ENCODE results near the gene DMAP1.

DMAP1 gene

DNA sequence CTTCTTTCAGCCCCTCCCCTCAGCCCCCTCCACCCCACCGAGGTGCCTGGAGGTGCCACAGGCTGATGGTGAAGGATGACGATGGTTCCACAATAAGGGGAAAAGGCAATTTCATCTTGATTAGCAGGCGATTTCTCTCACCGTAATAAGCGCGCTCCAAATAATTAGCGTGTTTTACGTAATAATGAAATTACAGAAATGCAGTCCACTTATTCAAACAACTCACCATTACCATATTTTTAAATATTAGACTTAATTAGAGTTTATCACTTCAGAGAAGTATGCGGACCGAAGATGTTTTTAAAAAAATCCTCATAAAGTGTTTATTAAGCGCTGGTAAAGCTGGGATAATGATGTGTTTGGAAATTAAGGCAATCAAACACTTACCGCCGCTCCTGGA is 14.9 kb downstream of the DMAP1 start:
- no peak for DNase-seq
- Histone ChIP-seq H3K36me3 (replicated peaks; ENCODE audit: insufficient read depth, low read length) (no peaks in the 10 kb centered on the region), H3F3A (ENCODE audit: insufficient read depth, low read length) (no peaks in the 10 kb centered on the region), H3K27ac (ENCODE audit: low read length) (no peak overlapping the region), H3K9me2 (replicated peaks; ENCODE audit: insufficient read depth, low read length) (no peaks in the 10 kb centered on the region), H3K4me1 (ENCODE audit: low read length) (no peaks in the 10 kb centered on the region), H3K4me2 (ENCODE audit: low read depth, low read length) (no peak overlapping the region), H4K20me1 (ENCODE audit: insufficient read depth, low read length) (no peaks in the 10 kb centered on the region), H3K9me3 (replicated peaks; ENCODE audit: insufficient read depth, low read length) (no peaks in the 10 kb centered on the region), H3K79me2 (ENCODE audit: low read length) (no peaks in the 10 kb centered on the region), H2AFZ (ENCODE audit: low read length) (no peak overlapping the region), H3K9ac (ENCODE audit: low read length) (no peak overlapping the region), H3K4me3 (ENCODE audit: low read length) (no peak overlapping the region), H3K27me3 (replicated peaks; ENCODE audit: insufficient read depth, low read length) (no peaks in the 10 kb centered on the region)
- no peak for TF ChIP-seq EZH2 (optimal IDR thresholded peaks at IDR 0.05; ENCODE audit: low read depth, low read length)
- TF ChIP-seq, protein P1, sequence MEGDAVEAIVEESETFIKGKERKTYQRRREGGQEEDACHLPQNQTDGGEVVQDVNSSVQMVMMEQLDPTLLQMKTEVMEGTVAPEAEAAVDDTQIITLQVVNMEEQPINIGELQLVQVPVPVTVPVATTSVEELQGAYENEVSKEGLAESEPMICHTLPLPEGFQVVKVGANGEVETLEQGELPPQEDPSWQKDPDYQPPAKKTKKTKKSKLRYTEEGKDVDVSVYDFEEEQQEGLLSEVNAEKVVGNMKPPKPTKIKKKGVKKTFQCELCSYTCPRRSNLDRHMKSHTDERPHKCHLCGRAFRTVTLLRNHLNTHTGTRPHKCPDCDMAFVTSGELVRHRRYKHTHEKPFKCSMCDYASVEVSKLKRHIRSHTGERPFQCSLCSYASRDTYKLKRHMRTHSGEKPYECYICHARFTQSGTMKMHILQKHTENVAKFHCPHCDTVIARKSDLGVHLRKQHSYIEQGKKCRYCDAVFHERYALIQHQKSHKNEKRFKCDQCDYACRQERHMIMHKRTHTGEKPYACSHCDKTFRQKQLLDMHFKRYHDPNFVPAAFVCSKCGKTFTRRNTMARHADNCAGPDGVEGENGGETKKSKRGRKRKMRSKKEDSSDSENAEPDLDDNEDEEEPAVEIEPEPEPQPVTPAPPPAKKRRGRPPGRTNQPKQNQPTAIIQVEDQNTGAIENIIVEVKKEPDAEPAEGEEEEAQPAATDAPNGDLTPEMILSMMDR (IDR thresholded peaks at IDR 0.05; ENCODE audit: low read length) = no peak
- no peak for TF ChIP-seq EZH2phosphoT487 (IDR thresholded peaks at IDR 0.05; ENCODE audit: low read length)

DNA sequence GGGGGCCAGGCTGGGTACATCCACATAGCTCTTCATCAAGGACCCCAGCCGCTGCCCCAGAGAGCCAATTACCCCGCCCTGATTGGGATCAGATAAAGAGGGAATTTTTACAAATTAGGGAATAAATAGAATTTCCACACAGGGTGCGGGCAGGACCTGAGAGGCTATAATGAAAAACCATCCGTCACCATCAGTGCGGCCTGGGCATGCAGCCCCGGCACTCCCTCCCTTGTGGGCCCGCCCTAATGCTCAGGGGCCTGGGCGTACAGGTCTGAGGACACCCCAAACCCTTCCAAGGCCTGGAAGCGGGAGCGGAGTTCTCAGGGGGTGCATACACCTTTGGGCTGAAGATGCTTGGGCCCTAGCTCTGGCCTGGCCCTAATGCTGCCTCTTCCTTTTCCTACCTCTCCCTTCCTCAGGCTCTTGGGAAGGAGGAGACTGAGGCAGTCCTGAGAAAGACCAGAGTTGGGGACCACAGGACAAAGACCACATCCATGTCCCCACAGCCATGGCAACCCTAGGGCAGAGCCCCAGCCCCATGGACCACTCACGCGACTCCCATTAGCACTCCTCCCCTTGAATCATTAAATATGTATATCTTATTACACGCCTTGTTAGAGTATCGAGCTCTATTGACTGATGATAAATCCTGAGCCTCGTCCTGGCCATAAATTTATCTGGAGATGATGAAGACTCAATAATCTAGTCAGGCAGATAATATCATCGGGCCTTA is 16.3 kb downstream of the DMAP1 start:
- Histone ChIP-seq H3K79me2 (ENCODE audit: low read length) (no peaks in the 10 kb centered on the region), H3K27me3 (replicated peaks; ENCODE audit: insufficient read depth, low read length) (no peaks in the 10 kb centered on the region), H3K9ac (ENCODE audit: low read length) (no peak overlapping the region), H3K36me3 (replicated peaks; ENCODE audit: insufficient read depth, low read length) (no peaks in the 10 kb centered on the region), H3F3A (ENCODE audit: insufficient read depth, low read length) (no peaks in the 10 kb centered on the region), H3K9me2 (replicated peaks; ENCODE audit: insufficient read depth, low read length) (no peaks in the 10 kb centered on the region), H2AFZ (ENCODE audit: low read length) (no peak overlapping the region), H3K4me3 (ENCODE audit: low read length) (no peak overlapping the region), H3K9me3 (replicated peaks; ENCODE audit: insufficient read depth, low read length) (no peaks in the 10 kb centered on the region), H3K4me2 (ENCODE audit: low read depth, low read length) (no peak overlapping the region), H3K27ac (ENCODE audit: low read length) (no peak overlapping the region), H4K20me1 (ENCODE audit: insufficient read depth, low read length) (no peaks in the 10 kb centered on the region), H3K4me1 (ENCODE audit: low read length) (no peaks in the 10 kb centered on the region)
- TF ChIP-seq EZH2 (optimal IDR thresholded peaks at IDR 0.05; ENCODE audit: low read depth, low read length) = no peak
- TF ChIP-seq, protein P1 (IDR thresholded peaks at IDR 0.05; ENCODE audit: low read length) = no peak
- no peak for TF ChIP-seq EZH2phosphoT487 (IDR thresholded peaks at IDR 0.05; ENCODE audit: low read length)
- DNase-seq = no peak

DNA sequence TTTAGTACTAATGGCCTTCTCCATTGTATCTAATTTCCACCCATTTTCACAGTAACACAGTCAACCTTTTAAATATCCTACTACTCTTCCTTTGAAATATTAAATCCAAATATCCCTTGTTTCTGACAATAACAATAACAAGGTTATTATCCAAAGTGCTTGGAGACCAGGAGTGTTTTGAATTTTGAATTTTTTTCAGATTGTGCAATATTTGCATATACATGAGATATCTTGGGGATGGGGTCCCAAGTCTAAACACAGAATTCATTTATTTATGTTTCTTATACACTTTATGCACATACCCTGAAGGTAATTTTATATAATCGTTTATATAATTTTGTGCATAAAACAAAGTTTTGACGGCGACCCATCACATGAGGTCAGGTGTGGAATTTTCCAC is 17.5 kb downstream of the DMAP1 start:
- Histone ChIP-seq H3K9ac (ENCODE audit: low read length) (no peak overlapping the region), H3K79me2 (ENCODE audit: low read length) (no peaks in the 10 kb centered on the region), H3K4me1 (ENCODE audit: low read length) (no peaks in the 10 kb centered on the region), H3K4me2 (ENCODE audit: low read depth, low read length) (no peak overlapping the region), H3K4me3 (ENCODE audit: low read length) (no peak overlapping the region), H3F3A (ENCODE audit: insufficient read depth, low read length) (no peaks in the 10 kb centered on the region), H3K9me2 (replicated peaks; ENCODE audit: insufficient read depth, low read length) (no peaks in the 10 kb centered on the region), H3K36me3 (replicated peaks; ENCODE audit: insufficient read depth, low read length) (no peaks in the 10 kb centered on the region), H3K27me3 (replicated peaks; ENCODE audit: insufficient read depth, low read length) (no peaks in the 10 kb centered on the region), H2AFZ (ENCODE audit: low read length) (no peak overlapping the region), H3K9me3 (replicated peaks; ENCODE audit: insufficient read depth, low read length) (no peaks in the 10 kb centered on the region), H3K27ac (ENCODE audit: low read length) (no peak overlapping the region), H4K20me1 (ENCODE audit: insufficient read depth, low read length) (no peaks in the 10 kb centered on the region)
- no peak for TF ChIP-seq EZH2phosphoT487 (IDR thresholded peaks at IDR 0.05; ENCODE audit: low read length)
- DNase-seq = no peak

DNA sequence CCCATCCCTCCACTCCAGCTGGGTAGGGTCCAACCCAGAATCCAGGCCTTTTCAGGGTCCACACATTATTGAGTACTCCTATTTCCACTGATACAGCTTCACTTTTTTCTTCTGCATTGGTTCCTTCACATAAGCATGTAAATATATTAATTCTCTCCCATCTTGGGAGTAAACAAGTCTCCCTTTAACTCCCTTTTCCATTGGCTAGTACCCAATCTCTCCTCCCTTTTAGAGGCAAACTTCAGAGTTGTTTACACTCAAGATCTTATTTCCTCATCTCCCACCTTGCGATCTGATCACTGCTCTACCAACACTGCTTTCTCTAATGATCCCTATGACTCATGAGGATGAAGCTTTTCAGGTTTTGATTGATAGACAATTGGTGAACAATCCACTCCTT is 20.3 kb downstream of the DMAP1 start:
- H3K4me1 ChIP-seq (ENCODE audit: low read length) = no peaks in the 10 kb centered on the region
- H3F3A ChIP-seq (ENCODE audit: insufficient read depth, low read length) = no peaks in the 10 kb centered on the region
- DNase-seq = no peak
- no peaks in the 10 kb centered on the region for H3K27me3 ChIP-seq (replicated peaks; ENCODE audit: insufficient read depth, low read length)
- H3K36me3 ChIP-seq (replicated peaks; ENCODE audit: insufficient read depth, low read length) = no peaks in the 10 kb centered on the region
- no peaks in the 10 kb centered on the region for H3K9me2 ChIP-seq (replicated peaks; ENCODE audit: insufficient read depth, low read length)
- no peaks in the 10 kb centered on the region for H4K20me1 ChIP-seq (ENCODE audit: insufficient read depth, low read length)
- no peak overlapping the region for H3K4me3 ChIP-seq (ENCODE audit: low read length)
- TF ChIP-seq, protein P1 (IDR thresholded peaks at IDR 0.05; ENCODE audit: low read length) = no peak
- TF ChIP-seq EZH2phosphoT487 (IDR thresholded peaks at IDR 0.05; ENCODE audit: low read length) (no peak), EZH2 (optimal IDR thresholded peaks at IDR 0.05; ENCODE audit: low read depth, low read length) (no peak)
- H3K27ac ChIP-seq (ENCODE audit: low read length) = no peak overlapping the region
- H3K9ac ChIP-seq (ENCODE audit: low read length) = no peak overlapping the region
- no peaks in the 10 kb centered on the region for H3K9me3 ChIP-seq (replicated peaks; ENCODE audit: insufficient read depth, low read length)
- H2AFZ ChIP-seq (ENCODE audit: low read length) = no peak overlapping the region
- H3K4me2 ChIP-seq (ENCODE audit: low read depth, low read length) = no peak overlapping the region
- H3K79me2 ChIP-seq (ENCODE audit: low read length) = no peaks in the 10 kb centered on the region

Measured in MM.1S (cell line).